Measurements from ENCODE around the gene NAXE.

Gene NAXE

DNA sequence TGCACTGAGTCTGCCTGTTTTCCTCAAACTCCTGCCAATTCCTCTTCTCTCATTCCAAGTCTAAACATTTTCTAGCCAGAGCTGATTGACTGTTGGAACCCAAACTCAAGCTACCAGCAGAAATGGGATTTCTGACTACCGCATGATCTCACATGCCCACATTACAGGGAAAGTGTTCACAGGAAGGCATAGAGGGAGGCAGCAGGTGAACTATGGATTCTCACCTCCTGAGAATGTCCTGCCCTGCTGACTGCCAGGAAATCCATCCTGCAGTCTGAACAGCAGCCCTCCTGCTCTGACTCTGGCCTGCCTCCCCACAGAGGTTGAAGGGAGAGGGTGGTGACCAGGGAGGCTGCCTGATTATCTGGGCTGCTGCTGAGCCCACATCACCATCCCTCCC, 41.7 kb upstream of the NAXE start:
- TF ChIP-seq EP300 (IDR thresholded peaks at IDR 0.05; ENCODE audit: borderline replicate concordance) (no peak), TCF12 (IDR thresholded peaks at IDR 0.05; ENCODE audit: low read depth) (no peak), RAD21 (IDR thresholded peaks at IDR 0.05; ENCODE audit: low read depth) (no peak)
- TF ChIP-seq, protein P1, sequence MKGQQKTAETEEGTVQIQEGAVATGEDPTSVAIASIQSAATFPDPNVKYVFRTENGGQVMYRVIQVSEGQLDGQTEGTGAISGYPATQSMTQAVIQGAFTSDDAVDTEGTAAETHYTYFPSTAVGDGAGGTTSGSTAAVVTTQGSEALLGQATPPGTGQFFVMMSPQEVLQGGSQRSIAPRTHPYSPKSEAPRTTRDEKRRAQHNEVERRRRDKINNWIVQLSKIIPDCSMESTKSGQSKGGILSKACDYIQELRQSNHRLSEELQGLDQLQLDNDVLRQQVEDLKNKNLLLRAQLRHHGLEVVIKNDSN (IDR thresholded peaks at IDR 0.05): no peak

DNA sequence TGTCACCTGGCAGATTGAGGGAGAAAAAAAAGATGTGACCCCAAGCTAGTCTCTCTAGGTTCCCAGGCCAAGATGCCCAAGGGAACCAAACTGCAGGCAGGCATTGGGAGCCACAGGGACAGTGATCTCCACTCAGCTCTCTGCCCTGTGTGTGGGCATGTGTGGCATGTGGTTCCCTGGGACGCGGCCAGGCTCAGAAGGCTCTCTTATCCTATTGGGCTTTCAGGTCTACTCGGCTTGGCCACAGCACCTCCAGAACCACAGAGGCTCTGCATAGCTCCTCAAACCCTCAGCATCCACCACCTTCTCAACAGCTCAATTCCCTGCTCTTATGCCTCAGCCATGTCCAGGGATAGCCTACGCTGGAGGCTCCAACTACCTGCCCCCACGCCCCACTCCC, 41.2 kb upstream of the NAXE start:
- TF ChIP-seq MAX (IDR thresholded peaks at IDR 0.05) (no peak), TEAD4 (IDR thresholded peaks at IDR 0.05) (no peak), RAD21 (IDR thresholded peaks at IDR 0.05; ENCODE audit: low read depth) (no peak), CREB1 (IDR thresholded peaks at IDR 0.05; ENCODE audit: low read depth) (no peak), CEBPB (IDR thresholded peaks at IDR 0.05) (no peak), NFIC (IDR thresholded peaks at IDR 0.05) (no peak), FOXM1 (IDR thresholded peaks at IDR 0.05; ENCODE audit: borderline replicate concordance, low read depth) (no peak), YY1 (IDR thresholded peaks at IDR 0.05; ENCODE audit: low read depth) (no peak), EP300 (IDR thresholded peaks at IDR 0.05; ENCODE audit: borderline replicate concordance) (no peak), TAF1 (IDR thresholded peaks at IDR 0.05; ENCODE audit: low read depth) (no peak), EGR1 (IDR thresholded peaks at IDR 0.05) (no peak), TCF12 (IDR thresholded peaks at IDR 0.05; ENCODE audit: low read depth) (no peak), ZBTB7A (IDR thresholded peaks at IDR 0.05; ENCODE audit: low read depth) (no peak)
- TF ChIP-seq, protein P1 (IDR thresholded peaks at IDR 0.05): no peak
- TF ChIP-seq, protein P2, sequence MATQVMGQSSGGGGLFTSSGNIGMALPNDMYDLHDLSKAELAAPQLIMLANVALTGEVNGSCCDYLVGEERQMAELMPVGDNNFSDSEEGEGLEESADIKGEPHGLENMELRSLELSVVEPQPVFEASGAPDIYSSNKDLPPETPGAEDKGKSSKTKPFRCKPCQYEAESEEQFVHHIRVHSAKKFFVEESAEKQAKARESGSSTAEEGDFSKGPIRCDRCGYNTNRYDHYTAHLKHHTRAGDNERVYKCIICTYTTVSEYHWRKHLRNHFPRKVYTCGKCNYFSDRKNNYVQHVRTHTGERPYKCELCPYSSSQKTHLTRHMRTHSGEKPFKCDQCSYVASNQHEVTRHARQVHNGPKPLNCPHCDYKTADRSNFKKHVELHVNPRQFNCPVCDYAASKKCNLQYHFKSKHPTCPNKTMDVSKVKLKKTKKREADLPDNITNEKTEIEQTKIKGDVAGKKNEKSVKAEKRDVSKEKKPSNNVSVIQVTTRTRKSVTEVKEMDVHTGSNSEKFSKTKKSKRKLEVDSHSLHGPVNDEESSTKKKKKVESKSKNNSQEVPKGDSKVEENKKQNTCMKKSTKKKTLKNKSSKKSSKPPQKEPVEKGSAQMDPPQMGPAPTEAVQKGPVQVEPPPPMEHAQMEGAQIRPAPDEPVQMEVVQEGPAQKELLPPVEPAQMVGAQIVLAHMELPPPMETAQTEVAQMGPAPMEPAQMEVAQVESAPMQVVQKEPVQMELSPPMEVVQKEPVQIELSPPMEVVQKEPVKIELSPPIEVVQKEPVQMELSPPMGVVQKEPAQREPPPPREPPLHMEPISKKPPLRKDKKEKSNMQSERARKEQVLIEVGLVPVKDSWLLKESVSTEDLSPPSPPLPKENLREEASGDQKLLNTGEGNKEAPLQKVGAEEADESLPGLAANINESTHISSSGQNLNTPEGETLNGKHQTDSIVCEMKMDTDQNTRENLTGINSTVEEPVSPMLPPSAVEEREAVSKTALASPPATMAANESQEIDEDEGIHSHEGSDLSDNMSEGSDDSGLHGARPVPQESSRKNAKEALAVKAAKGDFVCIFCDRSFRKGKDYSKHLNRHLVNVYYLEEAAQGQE (IDR thresholded peaks at IDR 0.05; ENCODE audit: low read depth): no peak

- TF ChIP-seq CEBPB (IDR thresholded peaks at IDR 0.05) (no peak), CREB1 (IDR thresholded peaks at IDR 0.05; ENCODE audit: low read depth) (no peak), TCF12 (IDR thresholded peaks at IDR 0.05; ENCODE audit: low read depth) (no peak), MAX (IDR thresholded peaks at IDR 0.05) (no peak), ZBTB7A (IDR thresholded peaks at IDR 0.05; ENCODE audit: low read depth) (no peak), NFIC (IDR thresholded peaks at IDR 0.05) (no peak), EP300 (IDR thresholded peaks at IDR 0.05; ENCODE audit: borderline replicate concordance) (no peak), RAD21 (IDR thresholded peaks at IDR 0.05; ENCODE audit: low read depth) (no peak), TEAD4 (IDR thresholded peaks at IDR 0.05) (no peak), EGR1 (IDR thresholded peaks at IDR 0.05) (no peak), TAF1 (IDR thresholded peaks at IDR 0.05; ENCODE audit: low read depth) (no peak), FOXM1 (IDR thresholded peaks at IDR 0.05; ENCODE audit: borderline replicate concordance, low read depth) (no peak), YY1 (IDR thresholded peaks at IDR 0.05; ENCODE audit: low read depth) (no peak)
- TF ChIP-seq, protein P2 (IDR thresholded peaks at IDR 0.05; ENCODE audit: low read depth): no peak
- TF ChIP-seq, protein P1 (IDR thresholded peaks at IDR 0.05): no peak
These were observed 40.4 kb upstream of the NAXE start for GRCh38 chr1:156551066-156551643.

- TF ChIP-seq, protein P2 (IDR thresholded peaks at IDR 0.05; ENCODE audit: low read depth): no peak
- TF ChIP-seq NFIC (IDR thresholded peaks at IDR 0.05): no peak
- no peak for TF ChIP-seq EP300 (IDR thresholded peaks at IDR 0.05; ENCODE audit: borderline replicate concordance)
- no peak for TF ChIP-seq CREB1 (IDR thresholded peaks at IDR 0.05; ENCODE audit: low read depth)
- TF ChIP-seq FOXM1 (IDR thresholded peaks at IDR 0.05; ENCODE audit: borderline replicate concordance, low read depth): no peak
- no peak for TF ChIP-seq TCF12 (IDR thresholded peaks at IDR 0.05; ENCODE audit: low read depth)
- TF ChIP-seq YY1 (IDR thresholded peaks at IDR 0.05; ENCODE audit: low read depth): no peak
- TF ChIP-seq TAF1 (IDR thresholded peaks at IDR 0.05; ENCODE audit: low read depth): no peak
- no peak for TF ChIP-seq RAD21 (IDR thresholded peaks at IDR 0.05; ENCODE audit: low read depth)
- no peak for TF ChIP-seq EGR1 (IDR thresholded peaks at IDR 0.05)
- TF ChIP-seq ZBTB7A (IDR thresholded peaks at IDR 0.05; ENCODE audit: low read depth): no peak
- TF ChIP-seq MAX (IDR thresholded peaks at IDR 0.05): no peak
- TF ChIP-seq CEBPB (IDR thresholded peaks at IDR 0.05): no peak
- TF ChIP-seq, protein P1 (IDR thresholded peaks at IDR 0.05): no peak
- no peak for TF ChIP-seq TEAD4 (IDR thresholded peaks at IDR 0.05)
These were observed 39.7 kb upstream of the NAXE start for GRCh38 chr1:156551869-156552268.
